ENCODE measurements around the gene TMEM242. TPM values are rescaled to one million over a fixed set of nuclear protein-coding genes. Genes with fewer than 3 reads are reported as not detected.

Gene TMEM242
- polyA plus RNA-seq, 1 experiment: 4.4 TPM

DNA sequence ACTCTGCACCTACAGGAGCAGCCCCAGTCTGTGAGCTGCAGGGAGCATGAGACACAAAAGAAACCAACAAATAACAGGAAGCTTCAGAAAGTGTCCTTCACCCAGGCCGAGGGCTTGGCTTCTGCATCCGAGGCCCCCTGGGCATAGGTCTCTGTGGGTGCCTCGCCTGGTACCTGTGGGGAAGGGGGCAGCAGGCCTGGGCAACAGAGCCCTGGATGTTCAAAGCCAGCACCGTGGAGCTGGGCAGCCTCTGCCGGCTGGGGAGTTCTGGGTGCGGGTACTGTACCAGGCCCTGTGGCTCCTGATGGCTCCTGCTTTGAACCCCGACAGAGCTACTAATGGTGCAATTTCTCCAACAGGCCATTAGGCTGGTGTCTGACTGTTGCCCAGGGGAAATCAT is 55.7 kb downstream of the TMEM242 start:
- Histone ChIP-seq H3K4me3 (ENCODE audit: low read depth, low read length) (no peak overlapping the region), H3K36me3 (ENCODE audit: control insufficient read depth, insufficient read depth, low read length) (no peaks in the 10 kb centered on the region), H3K27me3 (ENCODE audit: control insufficient read depth, insufficient read depth, low read length) (peaks cover 2% of the 10 kb centered on the region)
- POLR2A ChIA-PET: no interaction called here
- DNase-seq (ENCODE audit: low read depth): no peak
- TF ChIP-seq, protein P1, sequence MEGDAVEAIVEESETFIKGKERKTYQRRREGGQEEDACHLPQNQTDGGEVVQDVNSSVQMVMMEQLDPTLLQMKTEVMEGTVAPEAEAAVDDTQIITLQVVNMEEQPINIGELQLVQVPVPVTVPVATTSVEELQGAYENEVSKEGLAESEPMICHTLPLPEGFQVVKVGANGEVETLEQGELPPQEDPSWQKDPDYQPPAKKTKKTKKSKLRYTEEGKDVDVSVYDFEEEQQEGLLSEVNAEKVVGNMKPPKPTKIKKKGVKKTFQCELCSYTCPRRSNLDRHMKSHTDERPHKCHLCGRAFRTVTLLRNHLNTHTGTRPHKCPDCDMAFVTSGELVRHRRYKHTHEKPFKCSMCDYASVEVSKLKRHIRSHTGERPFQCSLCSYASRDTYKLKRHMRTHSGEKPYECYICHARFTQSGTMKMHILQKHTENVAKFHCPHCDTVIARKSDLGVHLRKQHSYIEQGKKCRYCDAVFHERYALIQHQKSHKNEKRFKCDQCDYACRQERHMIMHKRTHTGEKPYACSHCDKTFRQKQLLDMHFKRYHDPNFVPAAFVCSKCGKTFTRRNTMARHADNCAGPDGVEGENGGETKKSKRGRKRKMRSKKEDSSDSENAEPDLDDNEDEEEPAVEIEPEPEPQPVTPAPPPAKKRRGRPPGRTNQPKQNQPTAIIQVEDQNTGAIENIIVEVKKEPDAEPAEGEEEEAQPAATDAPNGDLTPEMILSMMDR (IDR thresholded peaks at IDR 0.05; ENCODE audit: insufficient read depth, low read depth, low read length): no peak
- CTCF ChIA-PET: interaction anchor here (1.2 to 1.6 kb wide), 2 partner anchors 8 to 32 kb away, joined by 4 to 7 read pairs; no protein-coding TSS in a partner anchor

DNA sequence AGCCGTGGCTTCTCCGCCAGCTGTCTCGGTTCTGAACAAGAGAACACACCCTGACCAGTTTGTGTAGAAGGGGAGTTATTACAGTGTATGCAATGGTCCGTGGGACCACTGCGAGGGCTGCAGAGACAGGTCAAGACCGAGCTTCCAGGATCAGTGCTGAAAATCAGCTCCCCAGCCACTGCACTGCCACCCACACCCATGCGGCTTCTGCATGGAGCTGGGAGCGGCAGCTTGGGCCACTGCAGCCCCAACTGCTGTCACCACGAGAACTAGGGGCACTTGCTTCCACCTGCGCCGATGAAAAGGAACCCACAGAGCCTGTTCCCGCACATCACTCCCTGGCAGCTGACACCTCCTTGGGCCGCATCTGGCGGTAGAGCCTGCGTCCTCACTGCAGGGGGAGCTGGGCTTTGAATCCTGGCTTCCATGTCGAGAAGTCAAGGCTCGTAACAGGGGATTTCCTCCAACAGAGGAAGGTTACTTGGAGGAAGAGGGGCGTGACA is 56.2 kb downstream of the TMEM242 start:
- peaks cover 2% of the 10 kb centered on the region for H3K27me3 ChIP-seq (ENCODE audit: control insufficient read depth, insufficient read depth, low read length)
- POLR2A ChIA-PET: no interaction called here
- DNase-seq (ENCODE audit: low read depth): no peak

DNA sequence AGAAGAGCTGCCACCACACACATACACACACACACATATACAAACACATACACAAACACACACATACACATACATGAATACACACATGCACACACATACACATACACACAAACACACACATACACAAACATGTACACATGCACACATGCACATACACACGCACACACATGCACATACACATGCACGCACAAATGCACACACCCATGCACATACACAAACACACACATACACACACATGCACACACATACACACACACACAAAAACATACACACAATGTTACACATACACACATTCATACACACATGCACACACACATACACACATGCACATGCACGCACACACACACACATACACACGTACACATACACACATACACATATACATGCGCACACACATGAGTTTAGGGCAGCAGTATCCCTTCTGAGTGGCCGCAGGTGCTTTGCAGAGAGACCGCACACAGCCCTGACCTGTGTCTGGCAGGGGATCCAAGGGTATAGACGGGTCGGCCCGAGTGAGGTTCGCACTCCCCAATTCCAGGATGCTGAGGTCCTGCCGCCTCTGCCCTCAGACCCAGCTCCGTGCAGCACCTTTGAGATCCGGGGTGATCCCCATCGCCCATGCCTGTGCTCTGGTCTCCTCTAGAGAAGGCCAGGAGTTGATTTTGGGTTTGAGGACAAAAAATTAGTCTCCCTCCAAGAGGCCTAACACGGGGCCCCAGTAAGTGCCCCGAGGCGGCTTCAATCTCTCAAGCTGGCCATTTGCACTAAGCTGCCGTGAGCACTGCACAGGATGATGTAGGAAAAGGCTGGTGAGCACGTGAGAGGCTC is 56.8 kb downstream of the TMEM242 start:
- TF ChIP-seq, protein P1 (IDR thresholded peaks at IDR 0.05; ENCODE audit: insufficient read depth, low read depth, low read length): no peak
- ChIA-PET POLR2A (no interaction called here), CTCF (interaction anchor here (1.0 to 1.6 kb wide), 3 partner anchors 9 to 232 kb away, joined by 3 to 7 read pairs (median 4); no protein-coding TSS in a partner anchor)
- Histone ChIP-seq H3K36me3 (ENCODE audit: control insufficient read depth, insufficient read depth, low read length) (no peaks in the 10 kb centered on the region), H3K4me3 (ENCODE audit: low read depth, low read length) (no peak overlapping the region), H3K27me3 (ENCODE audit: control insufficient read depth, insufficient read depth, low read length) (peaks cover 4% of the 10 kb centered on the region)
- no peak for DNase-seq (ENCODE audit: low read depth)

More for the DNA sequence above, 56.2 kb downstream of the TMEM242 start:
- CTCF ChIA-PET: interaction anchor here (1.2 to 1.6 kb wide), 2 partner anchors 8 to 31 kb away, joined by 4 to 7 read pairs; no protein-coding TSS in a partner anchor
- TF ChIP-seq, protein P1 (IDR thresholded peaks at IDR 0.05; ENCODE audit: insufficient read depth, low read depth, low read length): no peak
- Histone ChIP-seq H3K4me3 (ENCODE audit: low read depth, low read length) (no peak overlapping the region), H3K36me3 (ENCODE audit: control insufficient read depth, insufficient read depth, low read length) (no peaks in the 10 kb centered on the region)

DNA sequence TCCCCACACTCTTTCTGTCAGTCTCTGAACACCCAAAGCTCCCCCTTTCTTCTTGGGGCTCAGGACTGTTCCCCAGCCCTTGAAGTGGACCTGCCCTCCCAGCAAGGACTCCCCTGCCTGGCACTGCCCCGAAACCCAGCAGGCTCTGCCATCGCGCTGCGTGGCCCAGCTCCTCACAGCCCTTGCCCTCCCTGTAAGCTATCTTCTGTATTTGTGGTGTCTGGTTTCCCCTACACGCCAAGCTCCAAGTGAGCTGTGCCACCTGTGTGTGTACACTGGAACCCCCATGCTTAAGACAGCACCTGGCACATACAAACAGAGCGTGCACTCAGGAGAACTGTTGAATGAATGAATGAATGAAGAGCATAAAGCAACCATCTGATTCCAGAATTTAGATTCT is 57.7 kb downstream of the TMEM242 start:
- CTCF ChIA-PET: interaction anchor here (0.5 to 1.0 kb wide), 3 partner anchors 15 to 232 kb away, joined by 3 read pairs; no protein-coding TSS in a partner anchor
- Histone ChIP-seq H3K27me3 (ENCODE audit: control insufficient read depth, insufficient read depth, low read length) (peaks cover 5% of the 10 kb centered on the region), H3K36me3 (ENCODE audit: control insufficient read depth, insufficient read depth, low read length) (no peaks in the 10 kb centered on the region), H3K4me3 (ENCODE audit: low read depth, low read length) (no peak overlapping the region)
- POLR2A ChIA-PET: no interaction called here
- no peak for DNase-seq (ENCODE audit: low read depth)
- TF ChIP-seq, protein P1 (IDR thresholded peaks at IDR 0.05; ENCODE audit: insufficient read depth, low read depth, low read length): no peak

DNA sequence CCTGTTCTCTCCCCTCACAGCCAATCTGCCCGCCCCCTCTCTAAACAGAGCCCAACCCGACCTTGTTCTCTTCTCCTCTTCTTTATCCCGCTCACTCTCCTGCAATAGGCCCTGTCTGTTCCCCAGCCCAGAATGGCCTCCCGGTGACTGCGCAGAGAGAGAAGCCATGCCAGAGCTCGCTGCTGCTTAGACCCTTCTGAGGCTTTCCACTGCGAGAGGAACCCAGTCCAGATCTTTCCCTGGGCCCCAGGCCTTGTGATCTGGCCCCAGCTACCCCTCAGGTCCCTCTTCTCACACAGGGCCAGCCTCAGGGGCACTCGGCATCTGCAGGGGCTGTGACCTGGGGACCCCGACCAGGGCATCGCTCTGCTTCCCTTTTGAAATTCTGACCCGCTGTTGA is 58.1 kb downstream of the TMEM242 start:
- Histone ChIP-seq H3K27me3 (ENCODE audit: control insufficient read depth, insufficient read depth, low read length) (peaks cover 6% of the 10 kb centered on the region), H3K4me3 (ENCODE audit: low read depth, low read length) (no peak overlapping the region), H3K36me3 (ENCODE audit: control insufficient read depth, insufficient read depth, low read length) (no peaks in the 10 kb centered on the region)
- no peak for DNase-seq (ENCODE audit: low read depth)
- ChIA-PET POLR2A (no interaction called here), CTCF (interaction anchor here (0.5 to 2.7 kb wide), 4 partner anchors 10 to 231 kb away, joined by 3 to 12 read pairs (median 3); no protein-coding TSS in a partner anchor)
- TF ChIP-seq, protein P1 (IDR thresholded peaks at IDR 0.05; ENCODE audit: insufficient read depth, low read depth, low read length): no peak
